Common myeloid progenitor, CD34-positive (primary cell): ENCODE data around the gene TCEANC2.
"Not testable (repeated sequence)": the region's sequence is repeated elsewhere in the genome, so short reads cannot be mapped to it uniquely, and the experiment has no call there.

Source experiments
- CTCF ChIA-PET: fragments of 350-600 bp; sonication (Branson Sonifier 250); formaldehyde crosslinking; loops from one replicate; lab custom pipeline; 2021; ENCODE audit warnings: antibody characterized with exemption; lab: Charles Lee
- POLR2A ChIA-PET: fragments of 350-600 bp; sonication (Branson Sonifier 250); formaldehyde crosslinking; loops from one replicate; lab custom pipeline; 2021; ENCODE audit warnings: antibody characterized with exemption; lab: Charles Lee
- DNase-seq, 3 donors: peaks; one replicate each; pipeline versions ENCODE4 v3.0.0 to v3.0.0-alpha.2; 2013
- H3K27ac ChIP-seq, 2 experiments: 1 replicate in 1 of 2; 2 replicates in 1 of 2; pipeline ENCODE4 v1.7.0; 2013; ENCODE audit warnings: inconsistent platforms in 2 of 2, low read length in 2 of 2, mild to moderate bottlenecking in 2 of 2, low read depth in 1 of 2, moderate library complexity in 1 of 2; ENCODE audit not compliant: severe bottlenecking in 2 of 2, insufficient read depth in 1 of 2, poor library complexity in 1 of 2
- H3K27me3 ChIP-seq, 5 experiments: replicated peaks in 2 of 5; 1 replicate in 3 of 5; 2 replicates in 2 of 5; pipeline versions ENCODE4 v1.6.1 to v1.7.0; 2013; ENCODE audit warnings: low read length in 4 of 5, mild to moderate bottlenecking in 2 of 5, moderate library complexity in 2 of 5, inconsistent platforms in 1 of 5; ENCODE audit not compliant: insufficient read depth in 5 of 5, control insufficient read depth in 4 of 5
- H3K36me3 ChIP-seq, 4 experiments: 1 replicate in 2 of 4; 2 replicates in 2 of 4; pipeline versions ENCODE4 v1.6.1 to v1.7.0; 2013; ENCODE audit warnings: low read length in 3 of 4, control low read depth in 1 of 4, mild to moderate bottlenecking in 1 of 4; ENCODE audit not compliant: control insufficient read depth in 4 of 4, insufficient read depth in 4 of 4
- H3K4me1 ChIP-seq, 4 experiments: 1 replicate in 3 of 4; 2 replicates in 1 of 4; pipeline versions ENCODE4 v1.6.1 to v1.7.1; 2013; ENCODE audit warnings: low read length in 3 of 4, mild to moderate bottlenecking in 3 of 4, control low read depth in 1 of 4, inconsistent platforms in 1 of 4, moderate library complexity in 1 of 4; ENCODE audit not compliant: control insufficient read depth in 4 of 4, insufficient read depth in 4 of 4; ENCODE audit errors: control extremely low read depth in 1 of 4
- H3K4me3 ChIP-seq, 7 experiments: 1 replicate in 4 of 7; 2 replicates in 3 of 7; pipeline versions ENCODE4 v1.5.1 to v1.7.0; 2013; ENCODE audit warnings: mild to moderate bottlenecking in 7 of 7, low read length in 6 of 7, moderate library complexity in 6 of 7, inconsistent platforms in 2 of 7, low read depth in 2 of 7, control low read depth in 1 of 7; ENCODE audit not compliant: insufficient read depth in 4 of 7, control insufficient read depth in 1 of 7; ENCODE audit errors: extremely low read depth in 1 of 7
- H3K9me3 ChIP-seq, 5 experiments: 1 replicate in 4 of 5; 2 replicates in 1 of 5; pipeline versions ENCODE4 v1.6.1 to v1.7.1; 2013; ENCODE audit warnings: low read length in 4 of 5, mild to moderate bottlenecking in 2 of 5, inconsistent platforms in 1 of 5, low read depth in 1 of 5, moderate library complexity in 1 of 5; ENCODE audit not compliant: control insufficient read depth in 4 of 5, insufficient read depth in 2 of 5; ENCODE audit errors: control extremely low read depth in 1 of 5
- WGBS: methylation state at CpG from one replicate; pipeline ENCODE4 v1.1.5; 2013; ENCODE audit not compliant: insufficient coverage; 5-methylcytosine and 5-hydroxymethylcytosine counted together

The TCEANC2 gene

DNA sequence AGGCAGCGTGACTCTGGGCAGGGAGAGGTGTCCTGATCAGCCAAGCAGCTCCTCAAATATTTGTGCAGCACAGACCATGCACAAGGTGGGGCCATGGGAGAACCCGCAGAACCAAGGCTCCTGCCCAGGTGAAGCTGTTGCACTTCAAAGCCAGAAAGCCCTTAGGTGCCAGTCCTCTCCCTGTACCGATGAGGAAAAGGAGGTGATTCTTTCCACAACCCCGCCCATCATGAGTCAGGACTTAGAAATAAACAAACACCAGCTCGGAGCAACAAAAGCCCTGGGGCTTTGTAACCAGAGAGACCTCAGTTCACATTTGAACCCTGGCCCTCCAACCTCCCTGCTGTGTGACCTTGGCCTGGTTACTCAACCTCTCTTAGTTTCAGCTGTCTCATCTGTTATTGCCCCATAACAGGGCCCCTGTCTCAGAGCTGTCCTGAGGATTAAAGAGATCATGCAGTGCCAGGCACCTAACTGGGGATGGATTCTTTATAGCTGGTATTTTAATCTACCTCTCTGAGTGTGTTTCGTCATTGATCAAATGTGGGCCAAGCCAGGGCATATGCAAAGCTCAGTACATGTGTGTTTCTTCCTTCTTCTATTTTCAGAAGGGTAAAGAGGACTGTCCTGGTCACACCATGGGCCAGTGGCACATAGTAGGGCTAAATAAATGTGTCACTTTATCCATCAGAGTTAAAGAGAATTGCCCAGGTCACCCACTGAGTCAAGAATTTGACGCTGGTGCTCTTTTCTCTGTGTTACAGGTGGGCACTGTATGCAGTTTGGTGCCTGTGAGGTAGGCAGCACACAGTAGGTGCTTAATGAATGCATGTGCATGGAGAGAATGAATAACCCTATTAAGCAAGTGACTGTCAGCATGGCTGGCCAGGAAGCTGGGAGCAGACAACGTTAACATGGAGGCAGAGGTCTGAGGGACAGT, 36.8 kb upstream of the TCEANC2 start:
- H3K27ac ChIP-seq, result no peak overlapping the region
- CTCF ChIA-PET, result no interaction called here
- 92% methylated on average over 6 of the region's 8 CpGs for WGBS
- no peaks in the 10 kb centered on the region for H3K4me1 ChIP-seq
- no peak for DNase-seq
- H3K36me3 ChIP-seq, result no peaks in the 10 kb centered on the region
- H3K9me3 ChIP-seq, result no peaks in the 10 kb centered on the region
- POLR2A ChIA-PET, result no interaction called here
- H3K4me3 ChIP-seq, result no peak overlapping the region
- H3K27me3 ChIP-seq, result no peaks in the 10 kb centered on the region

DNA sequence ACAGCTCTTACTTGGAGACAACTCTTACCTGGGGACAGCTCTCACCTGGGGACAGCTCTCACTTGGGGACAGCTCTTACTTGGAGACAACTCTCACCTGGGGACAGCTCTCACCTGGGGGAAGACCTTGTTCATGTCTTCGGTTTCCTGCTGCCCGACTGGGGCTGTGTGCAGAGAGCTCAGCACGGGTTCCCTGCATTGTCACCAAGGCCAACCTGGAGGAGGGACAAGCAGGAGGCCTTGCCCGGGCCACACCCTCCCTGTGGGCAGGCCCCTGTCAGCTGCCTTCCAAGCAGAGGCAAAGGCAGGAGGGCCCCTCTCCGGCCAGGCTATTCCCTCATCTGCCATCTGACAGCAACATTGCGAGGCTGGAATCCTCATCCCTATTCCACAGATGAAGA, 35.4 kb upstream of the TCEANC2 start, which contains the start of gene LDLRAD1:
TSS of gene LDLRAD1 (minus strand) at position 208 of the 400 bp plus-strand sequence. CDS start at position 134, 74 bp downstream.
- CTCF ChIA-PET, result no interaction called here
- no peaks in the 10 kb centered on the region for H3K4me1 ChIP-seq

DNA sequence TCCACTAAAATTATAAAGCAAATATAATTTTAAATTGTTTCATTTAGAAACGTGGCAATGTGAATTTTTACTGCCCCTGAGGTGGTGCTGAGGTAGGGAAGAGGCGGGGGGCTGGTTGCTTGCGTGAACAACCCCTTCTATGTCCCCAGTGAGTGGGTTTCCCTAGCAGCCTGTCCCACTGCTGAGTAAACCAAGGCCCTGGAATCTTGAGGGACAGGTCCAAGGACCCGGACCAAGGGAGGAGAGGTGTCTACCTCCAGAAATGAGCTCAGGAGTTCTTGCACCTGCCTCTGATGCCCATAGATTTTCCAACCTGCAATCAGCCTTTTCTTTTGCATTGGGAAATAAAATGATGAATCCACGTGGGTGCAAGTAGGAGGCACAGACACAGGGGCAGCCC, 34.8 kb upstream of the TCEANC2 start:
- ChIA-PET CTCF (no interaction called here), POLR2A (no interaction called here)
- Histone ChIP-seq H3K4me3 (no peak overlapping the region), H3K4me1 (no peaks in the 10 kb centered on the region), H3K27me3 (no peaks in the 10 kb centered on the region), H3K27ac (no peak overlapping the region), H3K36me3 (no peaks in the 10 kb centered on the region), H3K9me3 (no peaks in the 10 kb centered on the region)
- WGBS, result 96% methylated on average over 4 of the region's 5 CpGs
- no peak for DNase-seq

More for the DNA sequence above, 35.4 kb upstream of the TCEANC2 start, which contains the start of gene LDLRAD1:
- DNase-seq, result no peak
- 58% methylated on average over 3 of the region's 6 CpGs for WGBS
- H3K4me3 ChIP-seq, result no peak within 1 kb of the TSS
- no peaks in the 10 kb centered on the region for H3K27me3 ChIP-seq
- H3K27ac ChIP-seq, result no peak within 1 kb of the TSS
- no peaks in the 10 kb centered on the region for H3K36me3 ChIP-seq
- H3K9me3 ChIP-seq, result no peaks in the 10 kb centered on the region
- POLR2A ChIA-PET, result no interaction called here

DNA sequence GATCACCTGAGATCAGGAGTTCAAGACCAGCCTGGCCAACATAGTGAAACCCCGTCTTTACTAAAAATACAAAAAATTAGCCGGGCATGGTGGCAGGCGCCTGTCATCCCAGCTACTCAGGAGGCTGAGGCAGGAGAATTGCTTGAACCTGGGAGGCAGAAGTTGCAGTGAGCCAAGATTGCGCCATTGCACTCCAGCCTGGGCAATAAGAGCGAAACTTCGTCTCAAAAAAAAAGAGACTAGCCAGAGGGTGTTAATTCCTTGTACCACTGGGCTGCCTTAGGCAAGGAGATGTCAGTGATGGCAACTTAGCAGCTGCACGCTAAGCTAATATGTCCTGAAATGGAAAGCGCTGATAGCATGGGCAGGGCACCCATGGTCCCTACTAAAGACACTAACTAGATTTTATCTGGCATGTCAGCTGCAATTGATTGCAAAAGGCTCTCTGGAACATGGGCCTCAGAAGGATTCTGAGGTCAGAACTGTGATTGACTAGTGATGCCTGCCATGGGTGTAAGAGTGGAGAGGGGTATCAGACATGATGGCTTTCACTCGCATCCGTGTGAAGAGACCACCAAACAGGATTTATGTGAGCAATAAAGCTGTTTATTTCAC, 33.7 kb upstream of the TCEANC2 start:
- DNase-seq, H3K27ac ChIP-seq, CTCF ChIA-PET, H3K4me1 ChIP-seq, H3K4me3 ChIP-seq, H3K9me3 ChIP-seq, H3K36me3 ChIP-seq, POLR2A ChIA-PET, H3K27me3 ChIP-seq: not testable (repeated sequence)
- 97% methylated on average over 7 of the region's 10 CpGs for WGBS

DNA sequence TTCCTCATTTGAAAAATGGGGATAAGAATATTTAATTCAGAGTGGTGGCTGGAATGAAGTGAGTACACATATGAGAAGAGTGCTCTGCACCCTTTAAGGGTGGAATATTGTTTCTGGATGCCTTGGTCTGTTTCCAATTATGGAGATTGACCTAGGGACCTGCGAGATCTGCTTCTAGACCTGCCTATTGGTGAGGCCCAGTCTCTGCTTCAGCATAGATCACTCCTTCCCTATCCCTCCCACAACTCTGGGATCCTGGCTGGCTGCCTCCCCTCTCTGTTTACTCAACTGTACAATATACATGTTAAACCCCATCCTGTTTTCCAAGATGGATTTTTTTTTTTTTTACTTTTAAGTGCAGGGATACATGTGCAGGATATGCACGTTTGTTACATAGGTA, 29.1 kb upstream of the TCEANC2 start:
- no peak for DNase-seq
- no peaks in the 10 kb centered on the region for H3K27me3 ChIP-seq
- no peak overlapping the region for H3K27ac ChIP-seq
- H3K36me3 ChIP-seq, result peaks cover 0 to 8% (median 3%) of the 10 kb centered on the region in 4 experiments
- no peaks in the 10 kb centered on the region for H3K4me1 ChIP-seq
- ChIA-PET CTCF (no interaction called here), POLR2A (no interaction called here)
- WGBS, result 92% methylated on average over 1 of the region's 2 CpGs
- no peaks in the 10 kb centered on the region for H3K9me3 ChIP-seq
- no peak overlapping the region for H3K4me3 ChIP-seq

DNA sequence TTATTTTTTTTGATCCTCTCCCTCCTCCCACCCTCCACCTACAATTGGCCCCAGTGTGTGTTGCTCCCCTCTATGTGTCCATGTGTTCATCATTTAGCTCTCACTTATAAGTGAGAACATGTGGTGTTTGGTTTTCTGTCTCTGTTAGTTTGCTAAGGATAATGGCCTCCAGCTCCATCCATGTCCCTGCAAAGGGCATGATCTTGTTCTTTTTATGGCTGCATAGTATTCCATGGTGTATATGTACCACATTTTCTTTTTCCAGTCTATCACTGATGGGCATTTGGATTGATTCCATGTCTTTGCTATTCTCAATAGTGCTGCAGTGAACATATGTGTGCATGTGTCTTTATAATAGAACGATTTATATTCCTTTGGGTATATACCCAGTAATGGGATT, 28.6 kb upstream of the TCEANC2 start:
- CTCF ChIA-PET, H3K36me3 ChIP-seq, H3K9me3 ChIP-seq, H3K27me3 ChIP-seq, DNase-seq, H3K4me3 ChIP-seq, H3K27ac ChIP-seq, H3K4me1 ChIP-seq, POLR2A ChIA-PET: not testable (repeated sequence)
- WGBS, result no CpG with 5 or more reads among the region's 1 CpG

DNA sequence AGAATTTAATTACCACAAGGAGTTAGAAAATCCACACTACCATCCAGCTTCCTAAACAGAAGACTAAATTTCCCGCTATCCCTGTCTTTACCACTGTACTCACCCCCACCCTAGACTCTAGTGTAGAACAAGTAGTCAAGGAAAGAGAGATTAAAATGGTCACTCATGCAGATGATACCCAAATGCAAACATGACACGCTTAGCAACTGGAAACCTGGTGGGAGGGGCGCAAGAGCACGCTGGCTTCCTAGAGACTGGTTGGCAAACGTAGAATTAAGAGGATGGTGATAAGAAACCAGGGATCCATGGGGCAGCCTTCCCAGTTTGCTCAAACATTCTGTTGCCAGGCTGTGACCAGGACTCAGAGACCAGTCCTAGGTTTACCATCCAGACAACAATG, 25.6 kb upstream of the TCEANC2 start:
- POLR2A ChIA-PET, result no interaction called here
- H3K36me3 ChIP-seq, result peaks cover 13 to 25% (median 15%) of the 10 kb centered on the region in 4 experiments
- no peaks in the 10 kb centered on the region for H3K27me3 ChIP-seq
- H3K27ac ChIP-seq, result no peak overlapping the region
- WGBS, result 98% methylated on average over 4 of the region's 5 CpGs
- DNase-seq, result no peak
- H3K4me3 ChIP-seq, result no peak overlapping the region
- CTCF ChIA-PET, result no interaction called here
- H3K9me3 ChIP-seq, result no peaks in the 10 kb centered on the region
- no peaks in the 10 kb centered on the region for H3K4me1 ChIP-seq
